B cell (primary cell): ENCODE results near the gene AXDND1. TPM values are rescaled to one million over a fixed set of nuclear protein-coding genes. Genes with fewer than 3 reads are reported as not detected.

Source experiments
- ATAC-seq: fragments of 200-7000 bp; cut with Tn5 transposase; one replicate; pipeline ENCODE4 v1.10.0; 2021; ENCODE audit warnings: low read depth, mild to moderate bottlenecking, moderate number of reproducible peaks, moderate library complexity
- CTCF ChIA-PET: fragments of 350-600 bp; sonication (Branson Sonifier 250); formaldehyde crosslinking; loops from one replicate; lab custom pipeline; 2021; ENCODE audit warnings: antibody characterized with exemption, inconsistent platforms; lab: Charles Lee
- POLR2A ChIA-PET: fragments of 350-600 bp; sonication (Branson Sonifier 250); formaldehyde crosslinking; loops from one replicate; lab custom pipeline; 2021; ENCODE audit warnings: antibody characterized with exemption; lab: Charles Lee
- DNase-seq: peaks from one replicate; pipeline ENCODE4 v3.0.0; 2013
- H2AFZ ChIP-seq: 2 replicates; pipeline ENCODE4 v1.6.1; 2012; ENCODE audit warnings: mild to moderate bottlenecking, low read depth, low read length; ENCODE audit not compliant: insufficient read depth, poor library complexity, severe bottlenecking
- H3K27ac ChIP-seq, 2 donors: 1 replicate in 1 of 2; 2 replicates in 1 of 2; pipeline ENCODE4 v1.5.1; 2012 to 2013; ENCODE audit warnings: low read length in 2 of 2, mild to moderate bottlenecking in 2 of 2, moderate library complexity in 1 of 2
- H3K27me3 ChIP-seq, 4 experiments: fragments of 200-600 bp in 1 of 4; sonication (generic) in 1 of 4; replicated peaks in 1 of 4; 1 replicate in 2 of 4; 2 replicates in 2 of 4; pipeline versions ENCODE4 v1.6.1 to v1.7.0; 2013 to 2016; ENCODE audit warnings: low read length in 3 of 4, mild to moderate bottlenecking in 2 of 4, mixed read lengths in 1 of 4, moderate library complexity in 1 of 4; ENCODE audit not compliant: insufficient read depth in 4 of 4, control insufficient read depth in 3 of 4; ENCODE audit errors: control extremely low read depth in 1 of 4
- H3K36me3 ChIP-seq, 2 experiments: replicated peaks in 1 of 2; 1 replicate in 1 of 2; 2 replicates in 1 of 2; pipeline versions ENCODE4 v1.6.1 to v1.7.1; 2013; ENCODE audit warnings: low read length in 1 of 2; ENCODE audit not compliant: insufficient read depth in 2 of 2, control insufficient read depth in 1 of 2; ENCODE audit errors: control extremely low read depth in 1 of 2, extremely low read depth in 1 of 2
- H3K4me1 ChIP-seq, 2 donors: fragments of 200-600 bp in 1 of 2; sonication (generic) in 1 of 2; 1 replicate in 1 of 2; 2 replicates in 1 of 2; pipeline versions ENCODE4 v1.5.1 to v1.6.1; 2013 to 2017; ENCODE audit warnings: low read length in 2 of 2; ENCODE audit not compliant: control insufficient read depth in 2 of 2, insufficient read depth in 2 of 2
- H3K4me2 ChIP-seq: replicated peaks from 2 replicates; pipeline ENCODE3; 2012; ENCODE audit warnings: mild to moderate bottlenecking, low read depth, low read length; ENCODE audit not compliant: poor library complexity, severe bottlenecking
- H3K4me3 ChIP-seq, 5 experiments: fragments of 200-600 bp in 1 of 5; sonication (generic) in 1 of 5; 1 replicate in 3 of 5; 2 replicates in 2 of 5; pipeline versions ENCODE4 v1.5.1 to v1.7.0; 2011 to 2016; ENCODE audit warnings: low read length in 4 of 5, mild to moderate bottlenecking in 4 of 5, low read depth in 2 of 5, control low read depth in 1 of 5, moderate library complexity in 1 of 5; ENCODE audit not compliant: insufficient read depth in 1 of 5; ENCODE audit errors: control extremely low read depth in 1 of 5, extremely low read depth in 1 of 5
- H3K79me2 ChIP-seq: fragments of 200-600 bp; sonication (generic); one replicate; pipeline ENCODE4 v1.6.0; 2016; ENCODE audit warnings: low read length; ENCODE audit not compliant: control insufficient read depth, insufficient read depth
- H3K9ac ChIP-seq: fragments of 200-600 bp; sonication (generic); 2 replicates; pipeline ENCODE4 v1.6.1; 2017; ENCODE audit warnings: mild to moderate bottlenecking, low read length, moderate library complexity
- H3K9me3 ChIP-seq, 3 donors: one replicate each; pipeline versions ENCODE4 v1.6.1 to v1.7.1; 2013; ENCODE audit warnings: low read length in 2 of 3; ENCODE audit not compliant: control insufficient read depth in 2 of 3, insufficient read depth in 1 of 3; ENCODE audit errors: control extremely low read depth in 1 of 3
- H4K20me1 ChIP-seq: 2 replicates; pipeline ENCODE4 v1.6.0; 2012; ENCODE audit warnings: mild to moderate bottlenecking, low read length; ENCODE audit not compliant: insufficient read depth, control insufficient read depth, poor library complexity, severe bottlenecking
- H3K27ac Mint-ChIP-seq: one replicate; pipeline ENCODE4 v1.8.0; 2021; ENCODE audit warnings: mixed read lengths
- H3K27me3 Mint-ChIP-seq: one replicate; pipeline ENCODE4 v1.8.0; 2021; ENCODE audit warnings: mixed read lengths
- H3K4me1 Mint-ChIP-seq: one replicate; pipeline ENCODE4 v1.8.0; 2021; ENCODE audit warnings: mixed read lengths
- H3K4me3 Mint-ChIP-seq: one replicate; pipeline ENCODE4 v1.8.0; 2021; ENCODE audit warnings: mixed read lengths
- H3K9me3 Mint-ChIP-seq: one replicate; pipeline ENCODE4 v1.8.0; 2022; ENCODE audit warnings: mixed read lengths; ENCODE audit not compliant: insufficient read depth
- CTCF ChIP-seq: fragments of 200-600 bp; IDR thresholded peaks from one replicate; pipeline ENCODE4 v1.8.0; 2022; ENCODE audit warnings: antibody characterized with exemption, mild to moderate bottlenecking
- EZH2 ChIP-seq: IDR thresholded peaks from 2 replicates; pipeline ENCODE4 v1.6.1; 2012; ENCODE audit warnings: borderline replicate concordance, low read depth, mild to moderate bottlenecking, moderate library complexity, low read length; ENCODE audit not compliant: insufficient read depth, poor library complexity, severe bottlenecking
- WGBS: methylation state at CpG from one replicate; pipeline ENCODE4 v1.1.5; 2013; ENCODE audit warnings: missing lambda C conversion rate; ENCODE audit not compliant: insufficient coverage; 5-methylcytosine and 5-hydroxymethylcytosine counted together
- intact Hi-C: fragments of 100-400 bp; cut with micrococcal nuclease; formaldehyde crosslinking; loops from one replicate; pipeline ENCODE4 v1.10.0; 2022
- polyA plus RNA-seq: library from polyadenylated mRNA; depleted of rRNA; stranded (reverse); fragments of >200 nt; gene quantifications from 2 replicates; pipeline ENCODE4 v1.2.3, GENCODE V29; 2012
- total RNA-seq, 2 donors: library from RNA; stranded (reverse); fragments of 120-200 nt in 1 of 2; gene quantifications; 1 replicate in 1 of 2; 2 replicates in 1 of 2; pipeline versions ENCODE4 v1.2.3 to v1.2.4, GENCODE V29; 2013 to 2022

AXDND1 gene
- total and polyA plus RNA-seq, 2 donors (not counting 1 experiment from before 2014, with no cell fraction given): 0.40 to 1.1 TPM

- Histone ChIP-seq H3K4me3 (no peak overlapping the region), H4K20me1 (no peaks in the 10 kb centered on the region), H3K36me3 (no peaks in the 10 kb centered on the region), H3K27me3 (no peaks in the 10 kb centered on the region), H3K27ac (no peak overlapping the region), H3K4me2 (no peak overlapping the region), H2AFZ (no peak overlapping the region), H3K9ac (no peak overlapping the region), H3K9me3 (peaks cover 0 to 3% (median 0%) of the 10 kb centered on the region in 3 donors), H3K4me1 (no peaks in the 10 kb centered on the region), H3K79me2 (no peaks in the 10 kb centered on the region)
- no peak for DNase-seq
- TF ChIP-seq CTCF: no peak
- TF ChIP-seq EZH2: no peak
- Mint-ChIP-seq H3K4me3 (no peak overlapping the region), H3K27ac (no peak overlapping the region), H3K4me1 (no peaks in the 10 kb centered on the region), H3K9me3 (peaks cover 8% of the 10 kb centered on the region), H3K27me3 (peaks cover 32% of the 10 kb centered on the region)
- ATAC-seq: no peak
- CTCF ChIA-PET: interaction anchor here (0.6 to 2.5 kb wide), 4 partner anchors 14 to 1288 kb away, joined by 3 to 14 read pairs (median 4); no protein-coding TSS in a partner anchor
- WGBS: no CpG with 5 or more reads among the region's 1 CpG
- POLR2A ChIA-PET: no interaction called here
- intact Hi-C loops: loop anchor here (5.0 kb wide), 1 partner anchor 1286 kb away; no protein-coding TSS in a partner anchor
Measured at GRCh38 chr1:179598631-179599030, 232.9 kb downstream of the AXDND1 start.

- H3K27ac ChIP-seq: no peak overlapping the region
- H3K4me3 ChIP-seq: no peak overlapping the region
- ATAC-seq: no peak
- H3K27me3 ChIP-seq: no peaks in the 10 kb centered on the region
- TF ChIP-seq EZH2 (no peak), CTCF (peak; percentile 11)
- no peak overlapping the region for H3K27ac Mint-ChIP-seq
- no peaks in the 10 kb centered on the region for H3K36me3 ChIP-seq
- H3K4me1 Mint-ChIP-seq: no peaks in the 10 kb centered on the region
- H3K27me3 Mint-ChIP-seq: peaks cover 27% of the 10 kb centered on the region
- H3K9me3 ChIP-seq: peaks cover 0 to 3% (median 0%) of the 10 kb centered on the region in 3 donors
- H3K4me2 ChIP-seq: no peak overlapping the region
- no peak overlapping the region for H2AFZ ChIP-seq
- peak; percentile 21 for DNase-seq
- no peaks in the 10 kb centered on the region for H4K20me1 ChIP-seq
- H3K9me3 Mint-ChIP-seq: peaks cover 9% of the 10 kb centered on the region
- ChIA-PET POLR2A (no interaction called here), CTCF (interaction anchor here (0.6 to 2.5 kb wide), 3 partner anchors 16 to 1289 kb away, joined by 4 to 14 read pairs (median 5); no protein-coding TSS in a partner anchor)
- H3K79me2 ChIP-seq: no peaks in the 10 kb centered on the region
- intact Hi-C loops: loop anchor here (5.0 kb wide), 1 partner anchor 1287 kb away; no protein-coding TSS in a partner anchor
- H3K4me3 Mint-ChIP-seq: no peak overlapping the region
- no peaks in the 10 kb centered on the region for H3K4me1 ChIP-seq
- H3K9ac ChIP-seq: no peak overlapping the region
Measured at GRCh38 chr1:179599623-179600249, 234.0 kb downstream of the AXDND1 start.
